Mucosa of descending colon (tissue), 3 donors: ENCODE measurements around the gene PXDN. TPM values are rescaled to one million over a fixed set of nuclear protein-coding genes. Genes with fewer than 3 reads are reported as not detected.

Experiments used
- ATAC-seq: fragments of 200-7000 bp; cut with Tn5 transposase; one replicate; pipeline ENCODE4 v1.9.1; 2020; ENCODE audit warnings: mild to moderate bottlenecking, moderate library complexity
- DNase-seq, 3 donors: peaks; one replicate each; pipeline ENCODE4 v3.0.0-alpha.2; 2020
- H3K36me3 ChIP-seq: fragments of 200-600 bp; one replicate; pipeline ENCODE4 v1.8.0; 2021; ENCODE audit warnings: low read depth, mild to moderate bottlenecking
- H3K4me1 ChIP-seq: fragments of 200-600 bp; one replicate; pipeline ENCODE4 v1.8.0; 2021; ENCODE audit warnings: low read depth, mild to moderate bottlenecking
- H3K4me3 ChIP-seq: fragments of 200-600 bp; one replicate; pipeline ENCODE4 v1.8.0; 2021; ENCODE audit warnings: mild to moderate bottlenecking
- H3K9me3 ChIP-seq: fragments of 200-600 bp; one replicate; pipeline ENCODE4 v1.8.0; 2021; ENCODE audit warnings: mild to moderate bottlenecking
- CTCF ChIP-seq: fragments of 200-600 bp; IDR thresholded peaks from one replicate; pipeline ENCODE4 v1.8.0; 2022; ENCODE audit warnings: antibody characterized with exemption, mild to moderate bottlenecking
- intact Hi-C, 2 donors: fragments of 100-400 bp; cut with DNase I in 1 of 2; cut with micrococcal nuclease in 1 of 2; formaldehyde crosslinking; loops; one replicate each; pipeline versions ENCODE4 v1.11.0 to v1.11.1; 2022; cut with DNase I, micrococcal nuclease
- long read RNA-seq, 2 donors: library from polyadenylated mRNA; unstranded; transcript quantifications; one replicate each; pipeline ENCODE4 v2.0.0, GENCODE V29; 2019 to 2021
- total RNA-seq, 3 donors: library from RNA; stranded (reverse); fragmentation: NEBNext Ultra II Directional in 2 of 3; extraction: Animal tissue kit (Norgen Biotek cat#: 25700) in 2 of 3; gene quantifications; one replicate each; pipeline versions ENCODE4 v1.2.1 to v1.2.4, GENCODE V29; 2021 to 2023
- donor health status: DM: no; HTN: no; CAD: no; lungs with moderate emphysema.
- donor health status: DM: no; HTN: no; CAD: no.
- donor health status: DM: no; HTN: yes; CAD: no.

PXDN gene
- 10 to 100 TPM in 2 of 3 donors, 1 to 10 TPM in 1; 9.3 to 52.4 (median 11.9) TPM for total RNA-seq
- long read RNA-seq, donor 1, full-length matches to known transcripts: 5 of 36 reads
- long read RNA-seq, donor 1, partial matches to known transcripts: 27 of 36 reads
- long read RNA-seq, donor 1, other reads (novel, unspliced or antisense): 4 of 36 reads
- long read RNA-seq, donor 2, partial matches to known transcripts: 1 of 3 reads
- long read RNA-seq, donor 2, other reads (novel, unspliced or antisense): 2 of 3 reads

- ATAC-seq (peak; percentile 44), DNase-seq (peak in 2 of 3 donors; percentile 40 to 56)
- TF ChIP-seq CTCF: no peak
- H3K9me3 ChIP-seq: no peaks in the 10 kb centered on the region
- no peaks in the 10 kb centered on the region for H3K36me3 ChIP-seq
- peak within 1 kb of the TSS; percentile 9 for H3K4me3 ChIP-seq
- H3K4me1 ChIP-seq: peaks cover 5% of the 10 kb centered on the region
- intact Hi-C loops: loop anchor here in 1 of 2 donors (10.0 kb wide), 2 partner anchors 70 to 150 kb away; no protein-coding TSS in a partner anchor
Measured at GRCh38 chr2:1744446-1745170, at the start of gene PXDN. Gene PXDN, minus strand, starts transcription at chr2:1744515. Its CDS starts 60 bp downstream, at chr2:1744455.

- DNase-seq (peak in 2 of 3 donors; percentile 45 to 52), ATAC-seq (peak; percentile 20)
- intact Hi-C loops: no loop called here
- Histone ChIP-seq H3K9me3 (no peaks in the 10 kb centered on the region), H3K4me1 (no peaks in the 10 kb centered on the region), H3K4me3 (no peak overlapping the region), H3K36me3 (no peaks in the 10 kb centered on the region)
- TF ChIP-seq CTCF: no peak
Measured at GRCh38 chr2:1793868-1794445, 49.6 kb upstream of the PXDN start.

GRCh38 chr2:1793001-1793867 lies 48.9 kb upstream of the PXDN start:
- DNase-seq (no peak), ATAC-seq (peak; percentile 10)
- no peak for TF ChIP-seq CTCF
- no peaks in the 10 kb centered on the region for H3K9me3 ChIP-seq
- H3K36me3 ChIP-seq: no peaks in the 10 kb centered on the region
- no peak overlapping the region for H3K4me3 ChIP-seq
- intact Hi-C loops: no loop called here
- H3K4me1 ChIP-seq: no peaks in the 10 kb centered on the region

- intact Hi-C loops: no loop called here
- ATAC-seq (no peak), DNase-seq (peak in 2 of 3 donors; percentile 28 to 42)
Measured at GRCh38 chr2:1791685-1792435, 47.5 kb upstream of the PXDN start.

More at GRCh38 chr2:1791685-1792435, 47.5 kb upstream of the PXDN start:
- Histone ChIP-seq H3K4me3 (no peak overlapping the region), H3K36me3 (no peaks in the 10 kb centered on the region), H3K9me3 (no peaks in the 10 kb centered on the region), H3K4me1 (no peaks in the 10 kb centered on the region)
- TF ChIP-seq CTCF: no peak
